ENCODE data around the gene IFNE. TPM values are rescaled to one million over a fixed set of nuclear protein-coding genes. Genes with fewer than 3 reads are reported as not detected.

Gene IFNE
- 0.92 and 1.0 TPM in 2 replicates for total RNA-seq

DNA sequence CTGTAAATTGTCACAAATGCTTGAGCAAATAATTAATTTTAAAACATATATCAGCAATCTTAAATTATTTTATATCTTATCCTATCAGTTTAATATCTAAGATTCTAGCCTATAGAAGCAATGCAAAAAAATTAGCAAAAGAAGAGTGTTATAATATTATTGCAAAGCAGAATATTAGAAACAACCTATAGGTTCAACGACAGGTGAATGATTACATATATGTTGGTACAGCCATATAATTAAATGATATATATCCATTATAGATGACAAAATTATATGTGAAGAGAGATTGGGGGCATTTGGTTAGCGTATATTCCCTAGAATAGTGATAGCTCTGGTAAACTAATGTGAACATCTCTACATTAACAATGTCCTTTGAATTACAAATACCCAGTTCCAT, at the start of gene IFNE:
Gene IFNE, minus strand, starts transcription at position 101 of the 400 bp plus-strand sequence. CDS start 619 bp downstream, outside the sequence.
- DNase-seq (ENCODE audit: low read depth, low spot score), result no peak

DNA sequence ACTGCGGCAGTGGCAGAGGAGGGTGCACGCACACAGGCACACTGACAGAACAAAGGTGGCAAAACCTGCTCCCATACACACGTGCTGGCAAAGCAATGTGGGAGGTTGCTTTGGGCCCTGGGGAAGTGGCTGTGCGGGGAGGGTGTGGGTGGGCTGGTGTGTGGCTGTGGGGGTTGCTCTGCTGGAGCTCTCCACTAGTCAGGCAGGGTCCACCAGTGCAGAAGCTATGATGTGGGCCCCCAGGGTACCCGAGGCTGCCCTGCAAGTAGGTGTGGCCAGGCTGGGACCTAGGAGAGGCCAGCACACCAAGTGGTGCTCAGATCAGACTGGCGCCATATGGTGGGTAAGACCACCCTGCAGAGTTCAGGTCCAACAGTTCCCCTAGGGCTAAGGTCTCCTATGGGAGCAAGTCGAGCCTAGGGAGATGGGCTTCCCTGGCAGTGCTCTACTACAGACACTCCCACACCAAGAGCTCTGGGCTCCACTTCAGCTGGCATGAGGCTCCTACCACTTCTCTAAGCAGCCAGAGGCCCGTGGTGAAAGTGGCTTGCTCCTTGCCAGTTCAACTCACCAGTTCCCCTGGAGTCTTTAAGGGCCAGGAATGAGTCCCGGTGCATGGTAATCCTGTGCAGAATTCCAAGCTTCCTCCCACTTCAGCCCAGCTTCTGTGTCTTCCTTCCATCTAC, 46.2 kb upstream of the IFNE start:
- DNase-seq (ENCODE audit: low read depth, low spot score), result no peak

- no peak for DNase-seq (ENCODE audit: low read depth, low spot score)
These were observed 45.5 kb upstream of the IFNE start for GRCh38 chr9:21527579-21527978.

DNA sequence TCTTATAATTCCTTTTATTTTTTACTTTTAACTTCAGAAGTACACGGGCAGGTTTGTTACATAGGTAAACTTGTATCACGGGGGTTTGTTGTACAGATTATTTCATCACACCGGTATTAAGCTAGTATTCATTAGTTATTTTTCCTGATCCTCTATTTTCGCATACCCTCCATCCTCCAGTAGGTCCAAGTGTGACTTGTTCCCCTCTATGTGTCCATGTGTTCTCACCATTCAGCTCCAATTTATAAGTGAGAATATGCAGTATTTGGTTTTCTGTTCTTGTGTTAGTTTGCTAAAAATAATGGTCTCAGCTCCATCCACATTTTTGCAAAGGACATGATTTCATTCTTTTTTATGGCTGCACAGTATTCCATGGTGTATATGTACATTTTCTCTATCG, 43.1 kb upstream of the IFNE start:
- no peak for DNase-seq (ENCODE audit: low read depth, low spot score)

GRCh38 chr9:21524099-21524830, 42.2 kb upstream of the IFNE start:
- DNase-seq (ENCODE audit: low read depth, low spot score), result no peak

DNA sequence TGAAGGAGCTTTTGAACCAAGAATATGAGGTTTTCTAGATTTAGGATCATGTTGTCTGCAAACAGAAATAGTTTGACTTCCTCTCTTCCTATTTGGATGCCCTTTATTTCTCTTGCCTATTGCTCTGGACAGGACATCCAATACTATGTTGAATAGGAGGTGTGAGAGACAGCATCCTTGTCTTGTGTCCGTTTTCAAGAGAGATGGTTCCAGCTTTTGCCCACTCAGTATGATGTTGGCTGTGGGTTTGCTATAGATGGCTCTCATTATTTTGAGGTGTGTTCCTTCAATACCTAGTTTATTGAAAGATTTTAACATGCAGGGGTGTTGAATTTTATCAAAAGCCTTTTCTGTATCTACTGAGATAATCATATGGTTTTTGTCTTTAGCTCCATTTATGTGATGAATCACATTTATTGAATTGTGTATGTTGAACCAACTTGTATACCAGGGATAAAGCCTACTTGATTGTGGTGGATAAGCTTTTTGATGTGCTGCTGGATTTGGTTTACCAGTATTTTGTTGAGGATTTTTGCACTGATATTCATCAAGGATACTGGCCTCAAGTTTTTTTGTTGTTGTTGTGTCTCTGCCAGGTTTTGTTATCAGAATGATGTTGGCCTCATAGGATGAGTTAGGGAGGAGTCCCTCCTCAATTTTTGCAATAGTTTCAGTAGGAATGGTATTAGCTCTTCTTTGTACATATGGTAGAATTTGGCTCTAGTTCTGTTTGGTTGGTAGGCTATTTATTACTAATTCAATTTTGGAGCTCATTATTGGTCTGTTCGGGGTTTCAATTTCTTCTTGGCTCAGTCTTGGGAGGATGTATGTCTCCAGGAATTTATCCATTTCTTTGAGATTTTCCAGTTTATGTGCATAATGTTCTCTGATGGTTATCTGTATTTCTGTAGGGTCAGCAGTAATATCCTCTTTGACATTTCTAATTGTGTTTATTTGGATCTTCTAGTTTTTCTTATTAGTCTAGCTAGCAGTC, 41.2 kb upstream of the IFNE start:
- no peak for DNase-seq (ENCODE audit: low read depth, low spot score)

DNA sequence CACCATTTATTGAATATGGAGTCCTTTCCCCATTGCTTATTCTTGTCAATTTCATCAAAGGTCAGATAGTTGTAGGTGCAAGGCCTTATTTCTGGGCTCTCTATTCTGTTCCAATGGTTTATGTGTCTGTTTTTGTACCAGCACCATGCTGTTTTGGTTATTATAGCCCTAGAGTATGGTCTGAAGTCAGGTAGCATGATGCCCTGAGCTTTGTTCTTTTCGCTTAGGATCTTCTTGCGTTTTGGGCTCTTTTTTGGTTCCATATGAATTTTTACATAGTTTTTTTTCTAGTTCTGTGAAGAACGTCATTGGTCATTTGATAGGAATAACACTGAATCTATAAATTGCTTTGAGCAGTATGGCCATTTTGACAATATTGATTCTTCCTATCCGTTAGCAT, 40.2 kb upstream of the IFNE start:
- no peak for DNase-seq (ENCODE audit: low read depth, low spot score)

DNA sequence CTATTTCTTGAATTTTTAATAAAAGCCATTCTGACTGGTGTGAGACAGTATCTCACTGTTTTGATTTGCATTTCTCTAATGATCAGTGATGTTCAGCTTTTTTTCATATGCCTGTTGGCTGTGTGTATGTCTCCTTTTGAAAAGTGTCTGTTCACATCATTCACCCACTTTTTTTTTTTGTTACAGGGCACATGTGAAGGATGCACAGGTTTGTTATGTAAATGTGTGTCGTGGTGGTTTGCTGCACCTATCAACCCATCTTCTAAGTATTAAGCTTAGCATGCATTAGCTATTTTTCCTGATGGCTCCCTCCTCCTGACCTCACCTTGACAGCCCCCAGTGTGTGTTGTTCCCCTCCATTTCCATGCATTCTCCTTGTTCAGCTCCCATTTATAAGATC, 39.3 kb upstream of the IFNE start:
- no peak for DNase-seq (ENCODE audit: low read depth, low spot score)

DNA sequence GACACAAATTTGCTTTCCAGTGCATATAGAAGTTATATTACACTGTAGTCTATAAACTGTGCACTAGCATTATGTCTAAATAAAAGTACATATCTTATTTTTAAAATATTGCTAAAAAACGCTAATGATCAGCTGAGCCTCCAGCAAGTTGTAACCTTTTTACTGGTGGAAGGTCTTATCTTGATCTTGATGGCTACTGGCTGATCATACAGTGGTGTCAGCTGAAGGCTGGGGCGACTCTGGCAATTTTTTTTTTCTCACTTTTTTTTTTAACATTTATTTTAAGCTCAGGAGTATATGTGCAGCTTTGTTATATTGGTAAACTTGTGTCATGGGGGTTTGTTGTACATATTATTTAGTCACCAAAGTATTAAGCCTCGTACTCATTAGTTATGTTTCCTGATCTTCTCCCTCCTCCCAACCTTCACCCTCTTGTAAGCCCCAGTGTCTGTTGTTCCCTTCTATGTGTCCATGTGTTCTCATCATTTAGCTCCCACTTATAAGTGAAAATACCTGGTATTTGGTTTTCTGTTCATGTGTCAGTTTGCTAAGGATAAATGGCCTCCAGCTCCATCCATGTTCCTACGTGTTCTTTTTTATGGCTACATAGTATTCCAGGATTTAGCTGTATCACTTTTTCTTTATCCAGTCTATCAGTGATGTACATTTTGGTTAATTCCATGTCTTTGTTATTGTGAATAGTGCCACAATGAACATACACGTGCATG, 38.6 kb upstream of the IFNE start:
- no peak for DNase-seq (ENCODE audit: low read depth, low spot score)

DNA sequence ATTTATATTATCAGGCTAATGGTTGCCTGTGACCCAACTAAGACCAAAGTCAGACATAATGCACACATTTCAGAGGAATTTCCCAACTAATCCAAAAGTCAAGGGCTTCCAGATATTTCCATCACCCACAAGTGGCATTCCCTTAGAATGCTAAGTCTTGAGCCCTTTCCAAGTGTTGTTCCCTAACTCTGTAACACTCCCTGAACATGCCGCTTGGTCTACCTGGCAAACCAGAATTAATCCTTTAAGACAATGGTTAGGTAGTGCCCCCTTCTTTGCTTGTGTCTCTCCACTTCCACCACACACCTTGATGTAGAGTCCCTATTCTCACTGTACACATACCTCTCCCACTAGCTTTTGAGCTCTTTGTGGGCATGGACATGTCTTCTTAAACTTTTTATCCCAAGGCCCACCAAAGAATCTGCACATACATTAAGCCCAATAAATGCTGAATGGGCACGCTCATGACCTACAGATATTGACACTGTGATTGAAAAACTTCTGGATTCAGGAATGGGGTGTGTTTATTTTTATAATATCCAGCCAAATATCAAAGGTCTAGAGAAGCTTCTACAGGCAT, 37.8 kb upstream of the IFNE start:
- no peak for DNase-seq (ENCODE audit: low read depth, low spot score)

DNA sequence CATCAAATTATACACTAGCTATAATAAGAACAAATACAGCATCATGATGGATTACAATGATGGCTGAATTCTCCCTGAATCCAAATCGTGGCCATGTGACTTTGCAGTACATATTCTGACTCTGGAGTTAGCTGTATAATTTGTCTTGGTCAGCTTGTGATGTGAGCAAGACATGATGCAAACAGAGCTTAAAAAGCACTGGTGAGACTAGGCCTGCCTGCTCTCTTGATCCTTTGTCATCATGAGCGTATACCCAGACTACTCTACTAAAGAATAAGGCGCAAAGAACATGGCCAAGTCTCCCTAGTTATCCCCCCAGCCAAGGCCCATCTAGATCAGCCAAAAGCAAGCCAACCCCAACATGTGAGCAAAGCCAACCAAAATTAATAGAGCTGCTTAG, 34.7 kb upstream of the IFNE start:
- no peak for DNase-seq (ENCODE audit: low read depth, low spot score)

GRCh38 chr9:21513431-21513830, 31.3 kb upstream of the IFNE start:
- no peak for DNase-seq (ENCODE audit: low read depth, low spot score)

DNA sequence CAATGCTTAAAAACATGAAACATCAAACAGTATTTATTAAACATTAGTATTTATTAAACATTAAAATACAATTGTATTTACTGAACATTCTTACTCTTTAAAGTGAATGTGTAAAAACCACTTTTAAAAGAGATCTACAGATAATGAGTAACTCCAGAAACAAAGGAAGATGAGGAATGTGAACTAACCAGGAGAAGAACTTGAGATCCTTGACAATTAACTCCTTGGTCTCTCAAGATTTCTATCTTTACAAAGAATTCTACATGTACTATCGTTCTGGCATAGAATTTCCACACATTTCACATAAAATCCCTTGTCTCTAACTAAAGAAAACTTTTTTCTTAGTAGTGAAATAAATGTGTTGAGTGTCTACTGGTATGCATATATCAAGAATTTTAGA, 28.7 kb upstream of the IFNE start:
- no peak for DNase-seq (ENCODE audit: low read depth, low spot score)

GRCh38 chr9:21507483-21507790, 25.3 kb upstream of the IFNE start:
- DNase-seq (ENCODE audit: low read depth, low spot score), result no peak

GRCh38 chr9:21506626-21507482, 24.7 kb upstream of the IFNE start:
- DNase-seq (ENCODE audit: low read depth, low spot score), result peak; percentile 51

DNA sequence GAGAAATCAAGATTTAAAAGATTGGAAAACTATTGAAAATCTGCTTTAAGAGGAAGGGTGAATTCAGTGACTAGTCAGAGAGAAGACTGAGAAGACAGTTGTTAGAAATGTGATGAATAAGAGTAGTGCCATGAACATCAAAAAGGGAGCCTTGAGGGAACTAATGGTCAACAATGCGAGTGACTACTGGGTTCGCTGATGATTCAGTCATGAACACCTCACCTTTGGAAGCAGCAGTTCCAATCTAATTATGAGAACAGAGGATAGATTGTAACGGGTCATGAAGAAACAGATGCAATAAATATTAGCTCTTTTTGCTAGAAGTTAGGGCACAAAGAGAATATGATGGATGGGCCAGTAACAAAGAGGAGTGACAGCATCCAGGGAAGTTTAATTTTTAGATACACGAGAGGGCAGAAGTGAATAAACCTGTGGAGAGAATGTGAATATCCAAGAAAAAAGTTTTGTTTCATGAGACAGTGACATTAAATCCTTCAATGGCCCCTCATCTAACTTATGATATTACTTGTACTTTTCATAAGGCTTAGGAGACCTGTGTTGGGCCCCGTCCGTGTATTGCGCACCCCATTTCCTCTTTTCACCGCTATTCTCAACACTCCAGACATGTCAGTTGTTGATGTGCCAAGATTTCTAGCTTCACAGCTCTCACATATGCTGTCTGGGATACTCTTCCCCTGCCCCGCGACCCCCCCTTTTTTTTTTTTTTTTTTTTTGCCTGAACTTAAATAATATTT, 23.5 kb upstream of the IFNE start:
- DNase-seq (ENCODE audit: low read depth, low spot score), result no peak

- DNase-seq (ENCODE audit: low read depth, low spot score), result no peak
These were observed 22.8 kb upstream of the IFNE start for GRCh38 chr9:21504894-21505293.

GRCh38 chr9:21504113-21504512, 22.0 kb upstream of the IFNE start:
- no peak for DNase-seq (ENCODE audit: low read depth, low spot score)

- no peak for DNase-seq (ENCODE audit: low read depth, low spot score)
These were observed 20.5 kb upstream of the IFNE start for GRCh38 chr9:21502586-21502985.
